SH-SY5Y (cell line): ENCODE measurements around the gene ZBTB7C.

Experiments used
- GATA2 ChIP-seq: IDR thresholded peaks from 2 replicates; pipeline ENCODE4 v1.6.1; 2011; ENCODE audit warnings: mild to moderate bottlenecking, low read depth, low read length
- GATA3 ChIP-seq: IDR thresholded peaks from 2 replicates; pipeline ENCODE4 v1.6.1; 2011; ENCODE audit warnings: low read depth, mild to moderate bottlenecking, low read length, moderate library complexity

DNA sequence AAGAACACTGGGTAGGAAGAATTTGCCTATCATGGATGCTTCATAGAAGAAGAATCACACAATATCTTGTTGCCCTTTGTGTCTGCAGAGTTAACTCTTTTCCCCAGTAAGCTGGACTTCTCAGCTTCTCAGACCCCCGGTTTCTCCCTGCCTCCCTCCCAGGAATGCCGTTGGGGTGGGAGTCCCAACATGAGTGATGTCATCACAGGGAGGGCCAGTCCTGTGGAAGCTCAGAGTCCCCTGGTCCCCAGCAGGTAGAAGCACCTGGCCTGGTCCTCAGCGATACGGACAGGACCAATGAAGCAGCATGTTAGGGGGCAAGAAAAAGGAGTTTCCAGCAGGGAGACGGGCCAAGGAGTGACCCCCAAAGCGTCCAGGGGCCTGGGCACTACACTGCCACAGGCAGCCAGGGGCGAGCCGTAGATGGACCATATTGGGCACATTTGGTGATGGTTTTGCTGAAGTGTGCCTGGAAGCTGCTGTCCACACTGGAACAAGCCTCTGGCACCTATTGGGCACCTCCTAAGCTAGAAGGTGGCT lies 242.8 kb downstream of the ZBTB7C start:
- TF ChIP-seq GATA2 (no peak), GATA3 (no peak)
